GM19395 (cell line): Measurements from ENCODE around the gene EP400.

Experiments used
- ATAC-seq: cut with Tn5 transposase; IDR thresholded peaks from one replicate; pipeline ENCODE4 v1.9.1; 2021; ENCODE audit warnings: mild to moderate bottlenecking, moderate library complexity; ENCODE audit not compliant: unreplicated experiment

EP400 gene

GRCh38 chr12:132015686-132016430 lies 66.1 kb downstream of the EP400 start:
- ATAC-seq = no peak

GRCh38 chr12:132018193-132018916 lies 68.6 kb downstream of the EP400 start:
- no peak for ATAC-seq

- ATAC-seq = no peak
Measured at GRCh38 chr12:132019891-132020290, 70.1 kb downstream of the EP400 start.

DNA sequence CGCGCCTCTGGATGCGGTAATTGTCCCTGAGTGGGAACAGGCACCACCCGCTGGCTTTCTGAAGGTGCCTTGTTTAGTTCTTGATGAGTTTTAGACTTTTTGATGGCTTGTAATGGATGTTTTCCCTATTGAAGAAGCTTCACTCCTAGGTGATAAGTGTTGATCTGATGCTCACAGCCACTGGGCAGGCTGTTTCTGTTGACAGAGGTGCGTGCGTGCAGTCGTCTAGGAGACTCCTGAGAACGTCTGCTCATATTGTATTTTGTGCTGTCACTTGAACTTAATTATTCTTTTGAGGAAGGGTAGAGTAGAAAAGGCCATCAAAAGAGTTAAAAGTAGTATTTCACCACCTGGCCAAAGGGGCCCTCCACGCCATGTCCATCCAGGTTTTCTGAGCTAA lies 70.5 kb downstream of the EP400 start:
- ATAC-seq = no peak

- ATAC-seq = no peak
Measured at GRCh38 chr12:132021031-132021871, 71.5 kb downstream of the EP400 start.

DNA sequence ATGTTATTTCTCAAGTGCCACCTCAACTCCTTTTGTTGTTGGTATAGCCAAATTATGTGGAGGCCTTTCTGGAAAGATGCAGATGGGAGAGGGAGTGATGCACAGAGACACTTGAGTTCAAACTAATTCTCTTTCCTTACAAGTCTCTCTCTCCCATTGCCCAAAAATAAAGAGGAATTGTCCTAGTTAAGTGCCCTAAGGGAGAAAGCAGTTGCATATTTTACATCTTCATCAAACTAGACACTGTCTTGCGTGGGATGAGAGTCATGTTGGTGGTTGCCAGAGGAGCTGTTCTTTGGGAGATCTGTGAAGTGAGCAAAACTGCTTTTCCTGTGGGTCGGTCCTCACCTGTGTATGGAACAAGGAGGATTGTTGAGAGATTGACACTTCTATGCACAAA lies 72.2 kb downstream of the EP400 start:
- ATAC-seq = no peak

DNA sequence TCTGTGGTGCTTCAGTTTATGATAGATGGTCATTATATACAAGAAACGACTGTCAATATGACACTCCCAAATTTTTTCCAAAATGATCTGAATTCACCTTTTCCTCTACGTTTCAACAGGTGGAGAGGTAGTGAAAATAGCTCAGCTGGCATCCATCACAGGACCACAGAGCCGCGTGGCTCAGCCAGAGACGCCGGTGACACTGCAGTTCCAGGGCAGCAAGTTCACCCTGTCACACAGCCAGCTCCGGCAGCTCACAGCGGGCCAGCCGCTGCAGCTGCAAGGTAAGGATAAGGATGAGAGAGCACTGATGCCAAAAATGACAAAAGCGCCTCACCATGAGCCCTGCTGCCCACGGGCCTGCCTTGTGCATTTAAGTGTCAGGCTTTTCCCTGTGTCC lies 73.9 kb downstream of the EP400 start:
- no peak for ATAC-seq

DNA sequence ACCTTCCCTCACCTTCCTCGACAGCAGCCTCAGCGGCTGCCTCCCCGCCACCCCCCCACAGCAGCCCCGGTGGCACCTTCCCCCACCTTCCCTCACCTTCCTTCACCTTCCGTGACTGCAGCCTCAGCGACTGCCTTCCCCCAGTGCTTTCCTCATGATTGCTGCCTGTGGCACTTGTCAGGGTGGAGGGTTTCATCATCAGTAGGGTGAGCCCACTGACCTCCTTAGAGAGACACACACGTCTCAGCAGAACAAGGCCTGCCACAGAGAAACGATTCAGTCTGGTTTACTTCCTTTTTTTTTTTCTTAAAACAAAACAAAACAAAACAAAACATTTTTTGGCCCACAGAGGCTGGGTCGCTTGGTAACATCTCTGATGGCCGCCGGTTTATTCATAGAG lies 75.0 kb downstream of the EP400 start:
- ATAC-seq = no peak

DNA sequence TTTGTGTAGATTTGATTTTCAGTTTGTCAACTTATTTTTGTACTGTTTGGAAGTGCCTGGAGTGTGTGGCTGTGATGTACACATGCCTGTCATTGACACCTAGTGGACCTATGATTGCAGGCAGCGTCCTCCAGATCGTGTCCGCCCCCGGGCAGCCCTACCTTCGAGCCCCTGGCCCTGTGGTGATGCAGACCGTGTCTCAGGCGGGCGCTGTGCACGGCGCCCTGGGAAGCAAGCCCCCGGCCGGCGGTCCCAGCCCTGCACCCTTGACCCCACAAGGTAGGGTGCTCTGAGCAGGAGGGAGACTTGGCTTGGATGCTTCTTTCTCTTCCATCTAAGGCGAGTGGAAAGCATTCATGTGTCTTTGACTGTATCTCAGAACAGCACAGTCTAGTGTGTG lies 75.8 kb downstream of the EP400 start:
- no peak for ATAC-seq

DNA sequence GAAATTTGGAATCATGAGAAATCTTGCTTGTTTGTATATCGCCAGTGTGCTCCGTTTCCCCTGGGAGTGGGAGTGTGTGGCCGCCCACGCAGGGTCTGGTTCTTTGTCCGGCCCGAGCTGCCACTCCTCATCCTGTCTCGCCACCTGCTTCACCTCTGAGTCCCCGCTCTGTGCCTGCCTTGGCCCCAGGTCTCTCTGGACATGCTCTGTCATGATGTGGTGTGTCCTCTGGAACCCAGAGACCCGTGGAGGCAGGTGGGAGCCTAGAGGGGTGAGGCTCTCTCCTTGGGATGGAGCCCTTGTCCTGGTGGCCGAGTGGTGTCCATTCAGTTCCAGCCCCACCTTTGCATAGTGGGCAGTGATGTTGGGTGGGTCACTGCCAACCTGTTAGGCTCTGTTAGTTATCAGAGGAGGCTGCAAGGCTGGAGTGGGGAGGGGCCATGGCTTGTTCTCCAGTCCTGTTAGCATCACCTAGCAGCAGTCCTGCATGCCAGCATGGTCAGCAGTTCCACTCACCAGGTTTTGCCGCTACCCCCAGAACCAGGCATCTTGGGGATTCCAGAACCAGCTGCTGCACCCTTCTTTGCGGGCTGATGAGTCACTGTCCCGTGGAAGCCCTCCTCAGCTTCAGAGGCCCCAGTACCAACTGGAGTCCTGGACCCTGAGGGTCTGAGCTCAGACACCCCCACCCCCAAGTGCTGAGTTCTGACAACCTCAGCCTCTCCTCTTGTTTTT lies 76.5 kb downstream of the EP400 start:
- ATAC-seq = no peak

DNA sequence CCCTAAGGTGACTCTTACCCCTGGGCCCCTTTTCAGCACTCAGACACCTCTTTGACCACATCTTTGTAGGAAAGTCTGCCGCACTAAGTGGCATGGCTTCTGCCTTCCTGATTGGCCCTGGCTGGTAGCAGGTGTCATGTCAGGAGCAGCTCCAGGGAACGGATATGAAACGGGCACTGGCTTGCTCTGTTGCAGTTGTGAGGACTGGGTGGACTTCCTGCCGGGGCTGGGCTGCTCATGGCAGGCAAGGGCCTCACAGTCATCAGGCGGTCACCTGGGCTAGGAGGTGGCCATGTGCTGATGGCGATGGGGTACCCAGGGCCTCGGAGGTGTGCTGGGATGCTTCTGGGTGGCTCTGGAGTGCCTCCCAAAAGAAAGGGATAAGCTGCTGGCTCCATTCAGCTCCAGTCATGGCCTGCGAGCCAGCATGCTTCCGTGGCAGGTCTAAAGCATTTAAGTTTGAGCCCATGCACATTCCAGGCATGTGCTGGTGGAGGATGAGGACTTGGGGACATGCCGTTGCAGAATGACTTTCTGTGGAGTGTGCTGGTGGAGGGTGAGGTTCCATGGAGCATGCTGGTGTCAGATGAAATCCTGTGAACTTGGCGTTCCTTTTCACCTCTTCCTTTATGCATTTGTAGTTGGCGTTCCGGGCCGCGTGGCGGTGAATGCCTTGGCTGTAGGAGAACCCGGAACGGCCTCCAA lies 77.2 kb downstream of the EP400 start:
- no peak for ATAC-seq

DNA sequence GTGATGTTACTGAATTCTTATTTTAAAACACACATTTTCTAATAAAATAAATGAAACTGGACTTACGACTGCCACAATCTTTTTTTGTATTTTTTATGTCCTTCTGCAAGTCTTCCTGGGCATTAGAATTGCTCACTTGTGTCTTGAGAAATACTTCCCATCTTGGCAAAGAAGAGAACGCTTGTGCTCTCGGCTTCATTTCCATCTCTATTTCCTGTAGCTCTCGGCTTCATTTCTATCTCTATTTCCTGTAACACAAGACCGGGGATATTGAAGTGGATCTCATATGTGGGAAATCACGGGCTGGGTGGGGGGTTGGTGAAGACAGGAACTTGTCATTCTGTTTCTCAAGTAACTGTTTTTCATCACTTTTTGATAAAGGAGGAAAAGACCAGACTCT lies 77.9 kb downstream of the EP400 start:
- no peak for ATAC-seq

DNA sequence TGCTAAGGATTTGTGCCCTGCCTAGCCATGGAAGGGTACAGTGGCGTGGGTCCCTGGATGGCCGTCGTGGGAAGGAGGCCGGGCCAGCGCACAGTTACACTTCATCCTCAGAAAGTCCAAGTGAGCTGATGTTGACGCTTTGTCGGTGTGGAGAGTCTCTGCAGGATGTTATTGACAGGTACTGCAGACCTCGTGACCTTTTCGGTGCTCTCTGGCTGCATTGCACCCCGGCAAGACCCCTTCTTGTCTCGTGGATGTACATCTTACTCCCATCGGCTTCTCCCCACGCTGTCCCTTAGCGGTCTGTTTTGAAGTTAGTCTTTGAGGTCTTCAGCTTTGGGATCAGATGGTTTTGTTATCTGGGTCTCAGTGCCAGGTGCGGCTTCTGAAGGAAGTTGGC lies 78.4 kb downstream of the EP400 start:
- no peak for ATAC-seq

GRCh38 chr12:132029503-132030300 lies 80.0 kb downstream of the EP400 start:
- ATAC-seq = no peak

- no peak for ATAC-seq
Measured at GRCh38 chr12:132030367-132031038, 80.8 kb downstream of the EP400 start.

DNA sequence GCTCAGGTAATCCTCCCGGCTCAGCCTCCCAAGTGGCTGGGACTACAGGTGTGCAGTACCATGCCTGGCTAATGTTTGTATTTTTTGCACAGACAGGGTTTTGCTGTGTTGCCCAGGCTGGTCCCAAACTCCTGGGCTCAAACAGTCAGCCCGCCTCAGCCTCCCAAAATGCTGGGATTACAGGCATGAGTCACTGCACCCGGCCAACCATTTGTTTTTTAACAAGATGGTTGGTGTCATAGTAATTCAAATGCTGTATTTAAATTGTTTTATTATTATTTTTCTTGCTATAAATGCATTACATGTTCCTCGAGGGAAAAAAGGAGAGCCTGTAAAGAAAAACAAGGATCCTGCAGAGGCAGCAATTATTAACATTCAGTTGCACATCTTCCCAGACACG lies 83.9 kb downstream of the EP400 start:
- no peak for ATAC-seq

- no peak for ATAC-seq
Measured at GRCh38 chr12:132036063-132036683, 86.4 kb downstream of the EP400 start.

DNA sequence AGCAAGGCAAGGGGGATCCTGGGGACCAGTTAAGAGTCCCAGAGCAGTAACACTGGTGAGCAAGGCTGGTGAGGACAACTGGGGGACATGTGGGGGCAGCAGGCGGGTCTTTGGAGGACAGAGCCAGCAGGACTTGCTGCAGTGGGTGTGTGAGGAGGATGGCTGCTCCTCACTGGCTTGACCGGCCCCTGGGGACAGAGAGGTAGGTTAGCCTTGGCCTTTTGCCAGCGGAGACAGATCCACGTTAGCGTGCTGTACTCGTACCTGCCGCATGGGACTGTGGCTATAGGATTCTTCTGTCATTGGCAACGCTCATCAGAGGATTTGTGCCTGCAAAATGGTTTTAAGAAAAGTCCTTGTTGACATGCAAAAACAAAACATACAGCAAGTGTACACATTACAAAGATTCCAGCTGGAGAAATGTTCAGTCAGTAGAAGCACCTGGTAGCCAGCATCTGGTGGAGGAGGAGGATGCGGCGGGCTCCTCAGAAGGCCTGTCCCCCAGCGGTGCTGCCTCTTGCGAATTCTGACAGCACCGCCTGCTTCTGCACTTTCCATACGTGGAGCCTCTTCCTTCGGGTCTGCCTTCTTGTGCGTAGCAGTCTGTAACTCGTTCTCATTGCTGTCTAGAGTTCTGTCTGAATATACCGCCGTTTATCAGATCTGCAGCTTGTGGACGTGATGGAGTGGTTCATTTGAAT lies 91.3 kb downstream of the EP400 start:
- no peak for ATAC-seq
